ENCODE results near the gene EXD1. TPM values are rescaled to one million over a fixed set of nuclear protein-coding genes. Genes with fewer than 3 reads are reported as not detected.
"Not testable (repeated sequence)": the region's sequence is repeated elsewhere in the genome, so short reads cannot be mapped to it uniquely, and the experiment has no call there.

Gene EXD1
- total and polyA plus RNA-seq, 9 of the 15 experiments (the other 6 are each of a cell fraction or from before 2014, with no cell fraction given), result not detected

DNA sequence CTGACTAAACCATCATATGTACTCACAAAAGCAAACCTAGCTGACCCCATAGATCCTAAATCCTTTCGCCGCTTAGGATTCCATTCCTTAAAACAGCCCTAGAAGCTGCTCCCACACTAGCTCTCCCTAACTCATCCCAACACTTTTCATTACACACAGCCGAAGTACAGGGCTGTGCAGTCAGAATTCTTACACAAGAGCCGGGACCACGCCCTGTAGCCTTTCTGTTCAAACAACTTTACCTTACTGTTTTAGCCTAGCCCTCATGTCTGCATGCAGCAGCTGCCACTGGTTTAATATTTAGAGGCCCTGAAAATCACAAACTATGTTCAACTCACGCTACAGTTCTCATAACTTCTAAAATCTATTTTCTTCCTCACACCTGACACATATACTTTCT is 95.0 kb downstream of the EXD1 start:
- H3K36me3 ChIP-seq (ENCODE audit: control insufficient read depth, insufficient read depth, low read length); CTCF ChIA-PET (ENCODE audit: low intra/inter-chr PET ratio); H3K27me3 ChIP-seq (ENCODE audit: control insufficient read depth in 2 of 2, insufficient read depth in 2 of 2, low read length in 2 of 2); H3K4me1 ChIP-seq (replicated peaks in 1 of 2; ENCODE audit: control insufficient read depth in 2 of 2, insufficient read depth in 2 of 2, low read length in 2 of 2); H4K20me1 ChIP-seq (replicated peaks; ENCODE audit: control insufficient read depth, insufficient read depth, low read length); DNase-seq (ENCODE audit: extremely low read depth in 1 of 4, low spot score in 3 of 4); H3K4me2 ChIP-seq (ENCODE audit: insufficient read depth, low read length); in situ Hi-C loops (cut with MboI); H3K27ac ChIP-seq (ENCODE audit: extremely low read depth, low read depth, low read length); intact Hi-C loops (cut with micrococcal nuclease); H3K9me3 ChIP-seq (replicated peaks; ENCODE audit: control insufficient read depth, insufficient read depth, low read depth, low read length); ATAC-seq; H3K9me1 ChIP-seq (ENCODE audit: control insufficient read depth, insufficient read depth, low read length); H3K9ac ChIP-seq (ENCODE audit: insufficient read depth in 1 of 2, low read depth in 2 of 2, low read length in 2 of 2); H3K4me3 ChIP-seq; FAIRE-seq; H3K79me2 ChIP-seq (ENCODE audit: control insufficient read depth, insufficient read depth, low read length); POLR2A ChIA-PET; BruUV-seq (replicated peaks): not testable (repeated sequence)
- 40% methylated on average over 6 of the region's 6 CpGs for WGBS (ENCODE audit: insufficient coverage, low coverage, missing lambda C conversion rate)
- peak overlapping the region; percentile 50; the same call in 1 of the 2 replicates for H2AFZ ChIP-seq (ENCODE audit: low read depth, low read length)
- TF ChIP-seq CEBPB (tag; IDR thresholded peaks at IDR 0.05), result peak; percentile 9; the same call in 1 of the 2 replicates

DNA sequence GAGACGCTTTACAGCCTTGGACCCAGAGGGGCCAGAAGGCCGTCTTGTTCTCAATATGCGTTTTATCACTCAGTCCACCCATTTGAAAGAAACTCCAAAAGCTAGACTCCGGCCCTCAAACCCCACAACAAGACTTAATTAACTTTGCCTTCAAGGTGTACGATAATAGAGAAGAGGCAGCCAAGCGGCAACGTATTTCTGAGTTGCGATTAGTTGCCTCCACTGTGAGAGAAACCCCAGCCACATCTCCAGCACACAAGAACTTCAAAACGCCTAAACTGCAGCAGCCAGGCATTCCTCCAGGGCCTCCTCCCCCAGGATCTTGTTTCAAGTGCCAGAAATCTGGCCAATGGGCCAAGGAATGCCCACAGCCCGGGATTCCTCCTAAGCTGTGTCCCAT is 97.1 kb downstream of the EXD1 start:
- Histone ChIP-seq H3K4me2 (ENCODE audit: insufficient read depth, low read length) (no peak overlapping the region), H2AFZ (ENCODE audit: low read depth, low read length) (peak overlapping the region; percentile 47; the same call in 1 of the 2 replicates), H4K20me1 (replicated peaks; ENCODE audit: control insufficient read depth, insufficient read depth, low read length) (no peaks in the 10 kb centered on the region), H3K27me3 (ENCODE audit: control insufficient read depth in 2 of 2, insufficient read depth in 2 of 2, low read length in 2 of 2) (no peaks in the 10 kb centered on the region), H3K9me3 (replicated peaks; ENCODE audit: control insufficient read depth, insufficient read depth, low read depth, low read length) (no peaks in the 10 kb centered on the region; the same call in 1 of the 2 replicates), H3K4me3 (no peak overlapping the region), H3K9me1 (ENCODE audit: control insufficient read depth, insufficient read depth, low read length) (no peaks in the 10 kb centered on the region), H3K4me1 (replicated peaks in 1 of 2; ENCODE audit: control insufficient read depth in 2 of 2, insufficient read depth in 2 of 2, low read length in 2 of 2) (no peaks in the 10 kb centered on the region; a peak in 1 of 5 replicates), H3K27ac (ENCODE audit: extremely low read depth, low read depth, low read length) (no peak overlapping the region), H3K9ac (ENCODE audit: insufficient read depth in 1 of 2, low read depth in 2 of 2, low read length in 2 of 2) (no peak overlapping the region), H3K36me3 (ENCODE audit: control insufficient read depth, insufficient read depth, low read length) (no peaks in the 10 kb centered on the region), H3K79me2 (ENCODE audit: control insufficient read depth, insufficient read depth, low read length) (no peaks in the 10 kb centered on the region)
- FAIRE-seq (no peak), ATAC-seq (no peak), DNase-seq (ENCODE audit: extremely low read depth in 1 of 4, low spot score in 3 of 4) (no peak)
- 41% methylated on average over 10 of the region's 10 CpGs for WGBS (ENCODE audit: insufficient coverage, low coverage, missing lambda C conversion rate)
- BruUV-seq (replicated peaks), result no TSS peak
- TF ChIP-seq LEF1 (IDR thresholded peaks at IDR 0.05), result no peak
- TF ChIP-seq KLF1 (tag; IDR thresholded peaks at IDR 0.05), result no peak
- TF ChIP-seq PHF20 (IDR thresholded peaks at IDR 0.05; ENCODE audit: partially characterized antibody), result no peak
- TF ChIP-seq, protein P1, sequence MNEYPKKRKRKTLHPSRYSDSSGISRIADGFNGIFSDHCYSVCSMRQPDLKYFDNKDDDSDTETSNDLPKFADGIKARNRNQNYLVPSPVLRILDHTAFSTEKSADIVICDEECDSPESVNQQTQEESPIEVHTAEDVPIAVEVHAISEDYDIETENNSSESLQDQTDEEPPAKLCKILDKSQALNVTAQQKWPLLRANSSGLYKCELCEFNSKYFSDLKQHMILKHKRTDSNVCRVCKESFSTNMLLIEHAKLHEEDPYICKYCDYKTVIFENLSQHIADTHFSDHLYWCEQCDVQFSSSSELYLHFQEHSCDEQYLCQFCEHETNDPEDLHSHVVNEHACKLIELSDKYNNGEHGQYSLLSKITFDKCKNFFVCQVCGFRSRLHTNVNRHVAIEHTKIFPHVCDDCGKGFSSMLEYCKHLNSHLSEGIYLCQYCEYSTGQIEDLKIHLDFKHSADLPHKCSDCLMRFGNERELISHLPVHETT (CRISPR knock-in tag; conservative IDR thresholded peaks at IDR 0.05 in 1 of 2, IDR thresholded peaks at IDR 0.05 in 1 of 2), result no peak
- TF ChIP-seq SMAD4 (CRISPR knock-in tag; conservative IDR thresholded peaks at IDR 0.05), result no peak
- ChIA-PET CTCF (ENCODE audit: low intra/inter-chr PET ratio) (interaction anchor here (0.6 kb wide), 1 partner anchor 98 kb away, joined by 3 read pairs; the partner anchor contains the start of gene CHP1), POLR2A (interaction anchor here (0.6 to 1.5 kb wide), 3 partner anchors 17 to 568 kb away, joined by 3 to 4 read pairs (median 4); partner anchors contain the start of genes CCDC32, DLL4 and INO80)
- in situ Hi-C loops (cut with MboI) (no loop called here), intact Hi-C loops (cut with micrococcal nuclease) (no loop called here)

Data from K562 (cell line).